GM19397 (cell line): ENCODE measurements around the gene MESD.
A peak's percentile ranks its signal among the peaks of the same experiment; 100 is the strongest.

Source experiments
- ATAC-seq: cut with Tn5 transposase; IDR thresholded peaks from one replicate; pipeline ENCODE4 v1.9.1; 2021; ENCODE audit warnings: mild to moderate bottlenecking, moderate library complexity; ENCODE audit not compliant: unreplicated experiment

Gene MESD

GRCh38 chr15:80989518-80990478, at the start of gene MESD:
MESD (minus strand) TSS chr15:80989819; CDS start chr15:80989791, 28 bp downstream.
- ATAC-seq: peak; percentile 98

DNA sequence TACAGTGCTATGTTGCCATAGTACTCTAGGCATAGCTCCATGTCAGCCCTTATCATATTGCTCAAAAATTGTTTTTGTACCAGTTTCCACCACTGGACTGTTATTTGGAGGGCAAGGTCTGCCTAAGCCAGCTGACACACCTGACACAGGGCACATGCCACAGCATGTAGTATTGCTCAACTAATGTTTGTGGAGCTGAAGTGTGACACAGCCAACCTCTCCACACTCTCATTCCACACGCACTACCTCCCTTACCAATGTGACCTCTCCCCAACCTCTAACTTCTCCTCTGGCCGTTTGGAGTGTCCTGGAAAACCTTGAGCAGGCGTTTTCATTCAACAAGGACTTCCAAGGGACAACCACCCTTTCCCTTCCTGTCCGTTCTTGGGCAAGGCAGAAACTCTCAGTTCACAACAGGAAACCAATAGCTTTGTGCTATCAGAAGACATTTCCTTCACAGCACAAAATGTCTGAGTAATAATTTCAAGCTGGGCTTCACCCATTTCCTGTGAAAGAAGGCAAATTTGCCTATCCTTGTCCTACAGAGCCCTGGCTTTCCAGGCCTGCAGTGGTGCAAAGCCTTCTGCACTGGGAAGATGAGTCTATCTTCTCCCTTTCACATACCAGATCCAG, 49.5 kb upstream of the MESD start:
- ATAC-seq: no peak

- ATAC-seq: no peak
Observed at GRCh38 chr15:81037952-81038743, 48.5 kb upstream of the MESD start.

- ATAC-seq: no peak
Observed at GRCh38 chr15:81033508-81033907, 43.9 kb upstream of the MESD start.

DNA sequence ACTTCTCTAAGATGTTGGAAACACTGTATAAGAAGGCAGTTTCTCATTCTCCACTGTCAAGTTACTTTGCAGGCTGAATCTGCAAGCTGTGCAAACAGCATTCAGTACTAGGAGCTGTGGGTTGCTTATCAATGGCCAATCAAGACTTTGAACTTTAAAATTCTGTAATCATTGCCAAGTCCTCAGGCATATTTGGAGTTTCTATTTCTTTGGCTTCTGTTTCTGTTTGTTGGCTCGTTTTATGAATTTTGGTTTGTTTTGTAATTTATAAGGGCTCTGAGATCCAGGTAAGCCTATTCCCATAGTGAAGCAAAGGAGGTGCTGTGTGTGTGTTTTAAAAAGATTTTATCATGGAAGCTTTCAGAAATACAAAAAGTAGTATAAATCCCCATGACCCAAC, 43.2 kb upstream of the MESD start:
- ATAC-seq: no peak

- ATAC-seq: no peak
Observed at GRCh38 chr15:81032355-81032754, 42.7 kb upstream of the MESD start.

DNA sequence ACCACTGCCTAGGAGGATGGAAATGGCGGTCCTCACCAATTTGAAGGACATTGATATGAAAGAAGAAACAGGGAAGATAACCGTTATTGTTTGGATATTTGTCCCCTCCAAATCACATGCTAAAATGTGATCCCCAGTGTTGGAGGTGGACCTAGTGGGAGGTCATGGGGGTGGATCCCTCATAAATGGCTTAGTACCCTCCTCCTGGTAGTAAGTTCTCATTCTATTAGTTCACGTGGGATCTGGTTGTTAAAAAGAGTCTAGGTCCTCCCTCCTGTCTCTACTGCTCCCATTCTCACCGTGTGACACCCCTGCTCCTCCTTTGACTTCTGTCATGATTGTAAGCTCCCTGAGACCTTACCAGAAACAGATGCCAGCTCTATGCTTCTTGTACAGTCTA, 41.6 kb upstream of the MESD start:
- no peak for ATAC-seq

GRCh38 chr15:81030301-81030750, 40.7 kb upstream of the MESD start:
- ATAC-seq: no peak

DNA sequence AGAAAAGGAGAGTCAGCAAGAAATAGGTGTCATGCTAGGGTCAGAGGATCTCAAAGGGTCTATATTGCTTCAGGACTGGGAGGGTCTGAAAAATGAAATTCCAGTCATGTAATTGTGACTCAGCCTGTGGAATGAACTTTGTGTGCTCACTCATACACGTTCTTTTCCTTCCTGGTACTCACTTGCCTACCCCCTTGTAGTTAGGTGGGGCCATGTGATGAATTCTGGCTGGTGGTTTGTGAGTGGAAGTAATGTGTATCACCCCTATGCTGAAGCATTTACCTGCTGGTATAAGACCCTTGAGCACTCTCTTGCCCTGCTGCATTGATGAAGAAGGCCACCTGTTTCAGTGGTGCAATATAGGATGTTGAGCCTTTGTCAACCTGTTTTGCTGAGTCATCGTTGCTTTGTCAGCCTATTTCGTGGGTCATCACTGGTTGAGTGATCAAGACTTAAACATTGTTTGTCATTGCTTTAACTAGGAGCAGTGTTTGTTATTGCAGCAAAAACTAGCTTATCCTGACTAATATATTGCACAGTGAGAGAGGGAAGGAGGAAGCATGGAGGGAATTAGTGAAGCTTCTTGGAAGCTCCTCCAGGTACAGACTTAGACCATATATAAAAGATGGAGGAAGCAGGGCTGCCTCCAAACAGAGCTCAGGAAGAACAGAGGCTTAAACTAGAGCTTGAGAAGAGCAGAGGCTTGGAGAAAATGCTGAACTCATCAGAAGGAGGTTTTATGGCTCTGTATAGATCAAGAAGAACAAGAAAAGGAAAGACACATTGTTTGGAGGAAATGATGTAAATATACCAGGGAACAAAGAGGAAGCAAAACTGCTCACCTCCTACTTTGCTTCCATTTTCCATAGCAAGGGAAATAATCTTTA, 40.0 kb upstream of the MESD start:
- no peak for ATAC-seq

GRCh38 chr15:81026836-81027599, 37.4 kb upstream of the MESD start:
- no peak for ATAC-seq

- ATAC-seq: no peak
Observed at GRCh38 chr15:81025721-81026370, 36.2 kb upstream of the MESD start.

GRCh38 chr15:81024936-81025335, 35.3 kb upstream of the MESD start:
- ATAC-seq: no peak

- ATAC-seq: no peak
Observed at GRCh38 chr15:81024265-81024872, 34.8 kb upstream of the MESD start.

GRCh38 chr15:81023483-81024264, 34.1 kb upstream of the MESD start:
- ATAC-seq: peak; percentile 86

- ATAC-seq: no peak
Observed at GRCh38 chr15:81021321-81021720, 31.7 kb upstream of the MESD start.

DNA sequence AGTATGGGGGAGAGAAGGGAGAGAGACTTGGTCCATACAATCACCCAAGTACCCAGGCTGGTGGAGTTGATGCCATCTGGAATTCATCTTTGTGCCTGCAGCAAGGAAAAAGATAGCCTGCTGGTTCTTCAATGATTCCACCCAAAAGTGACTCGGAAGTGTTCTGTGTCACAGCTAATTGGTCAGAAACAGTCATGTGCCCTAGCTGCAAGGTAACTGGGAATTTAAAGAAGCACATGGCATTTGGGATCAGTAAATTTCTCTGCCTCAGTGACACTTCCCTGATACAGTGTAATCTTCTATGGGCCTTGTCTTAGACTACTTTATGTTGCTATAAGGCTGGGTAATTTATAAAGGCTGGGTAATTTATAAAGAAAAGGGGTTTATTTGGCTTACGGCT, 28.6 kb upstream of the MESD start:
- no peak for ATAC-seq

DNA sequence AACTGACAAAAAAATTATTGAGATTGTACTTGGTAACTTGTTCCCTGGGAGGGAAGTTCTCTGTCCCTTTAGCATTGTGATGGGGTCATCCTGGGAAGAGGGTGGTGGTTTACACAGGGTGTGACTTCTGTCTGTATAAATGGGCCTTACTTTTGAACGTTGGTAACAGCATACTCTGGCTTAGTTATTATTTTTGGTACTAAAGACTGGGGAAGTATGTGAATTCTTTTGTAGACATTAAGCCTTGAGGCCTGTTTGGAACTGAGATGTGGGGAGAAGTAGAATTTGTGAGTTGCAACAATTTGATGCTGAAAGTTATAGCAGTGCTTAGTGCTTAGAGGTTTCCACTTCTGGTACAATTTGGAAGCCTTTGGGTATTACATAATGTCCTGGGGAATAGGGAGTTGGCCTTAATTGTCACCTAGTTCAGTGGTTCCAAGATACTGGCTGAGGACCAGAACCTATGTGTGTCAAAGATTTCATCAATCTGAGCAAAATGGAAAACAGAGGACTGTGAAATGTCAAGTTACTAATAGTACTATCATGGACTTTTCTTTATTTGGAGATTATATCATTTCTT, 27.0 kb upstream of the MESD start:
- no peak for ATAC-seq
